ENCODE results near the gene ATP7B.

- TF ChIP-seq, protein P1, sequence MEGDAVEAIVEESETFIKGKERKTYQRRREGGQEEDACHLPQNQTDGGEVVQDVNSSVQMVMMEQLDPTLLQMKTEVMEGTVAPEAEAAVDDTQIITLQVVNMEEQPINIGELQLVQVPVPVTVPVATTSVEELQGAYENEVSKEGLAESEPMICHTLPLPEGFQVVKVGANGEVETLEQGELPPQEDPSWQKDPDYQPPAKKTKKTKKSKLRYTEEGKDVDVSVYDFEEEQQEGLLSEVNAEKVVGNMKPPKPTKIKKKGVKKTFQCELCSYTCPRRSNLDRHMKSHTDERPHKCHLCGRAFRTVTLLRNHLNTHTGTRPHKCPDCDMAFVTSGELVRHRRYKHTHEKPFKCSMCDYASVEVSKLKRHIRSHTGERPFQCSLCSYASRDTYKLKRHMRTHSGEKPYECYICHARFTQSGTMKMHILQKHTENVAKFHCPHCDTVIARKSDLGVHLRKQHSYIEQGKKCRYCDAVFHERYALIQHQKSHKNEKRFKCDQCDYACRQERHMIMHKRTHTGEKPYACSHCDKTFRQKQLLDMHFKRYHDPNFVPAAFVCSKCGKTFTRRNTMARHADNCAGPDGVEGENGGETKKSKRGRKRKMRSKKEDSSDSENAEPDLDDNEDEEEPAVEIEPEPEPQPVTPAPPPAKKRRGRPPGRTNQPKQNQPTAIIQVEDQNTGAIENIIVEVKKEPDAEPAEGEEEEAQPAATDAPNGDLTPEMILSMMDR (IDR thresholded peaks at IDR 0.05; ENCODE audit: insufficient read depth, low read depth, low read length), result no peak
- no peak for TF ChIP-seq EZH2 (IDR thresholded peaks at IDR 0.05; ENCODE audit: insufficient read depth, low read length)
Measured at GRCh38 chr13:51929699-51930098, 81.6 kb downstream of the ATP7B start.

Data from astrocyte (in vitro differentiated cells and primary cell).